ENCODE data around the gene PNMA6E. TPM values are rescaled to one million over a fixed set of nuclear protein-coding genes. Genes with fewer than 3 reads are reported as not detected.

The PNMA6E gene
- total RNA-seq (2022) (not detected in 2 replicates), Bru-seq, nascent RNA (percentile 15 among the genes with signal in this experiment), BruChase-seq, experiment 1, labeled RNA remaining after a 2-hour chase (not detected), BruChase-seq, experiment 2, labeled RNA remaining after a 6-hour chase (not detected)
- long read RNA-seq, result 0 reads

DNA sequence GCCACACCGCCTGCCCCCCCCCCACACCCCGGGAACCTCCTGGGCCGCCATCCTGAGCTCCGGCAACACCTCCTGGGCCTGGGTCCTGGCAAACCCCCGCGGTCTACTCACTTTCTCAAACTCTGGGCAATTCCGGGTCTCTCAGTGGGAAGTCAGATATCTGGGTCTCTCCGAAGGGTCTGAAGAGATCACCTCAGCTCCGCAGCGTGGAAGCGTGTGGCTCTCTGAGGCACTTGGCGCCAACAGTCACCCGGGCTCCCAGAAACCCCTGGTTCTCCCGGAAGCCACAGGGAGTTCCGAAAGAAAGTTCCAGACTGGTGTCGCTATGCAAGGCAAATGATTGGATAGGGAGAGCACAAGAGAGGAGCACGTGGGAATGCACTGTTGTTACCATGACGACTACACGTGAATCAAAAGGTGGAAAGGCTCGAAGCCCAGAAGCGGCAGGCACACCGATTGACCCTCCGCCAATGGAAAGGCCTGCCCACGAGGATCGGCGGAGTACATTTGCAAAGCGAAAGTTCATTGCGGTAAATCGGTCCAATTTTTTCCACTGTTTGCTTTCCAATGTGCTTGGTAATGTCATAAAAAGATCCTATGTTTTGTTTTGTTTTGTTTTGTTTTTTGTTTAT lies at the start of gene PNMA6E:
Gene PNMA6E, minus strand, starts transcription at position 218 of the 632 bp plus-strand sequence. CDS start 2,501 bp downstream, outside the sequence.
- peaks cover 10% of the 10 kb centered on the region for H3K27me3 Mint-ChIP-seq (ENCODE audit: insufficient read depth, unreplicated experiment)
- POLR2A ChIA-PET, result no interaction called here
- H3K36me3 Mint-ChIP-seq (ENCODE audit: insufficient read depth, unreplicated experiment), result no peaks in the 10 kb centered on the region
- DNase-seq, result no peak
- Histone ChIP-seq H3K27me3 (replicated peaks; ENCODE audit: control insufficient read depth, insufficient read depth, low read length) (no peaks in the 10 kb centered on the region), H3K4me3 (ENCODE audit: low read depth, low read length) (no peak within 1 kb of the TSS), H3K9me3 (no peaks in the 10 kb centered on the region), H3K4me1 (no peaks in the 10 kb centered on the region), H3K36me3 (ENCODE audit: control insufficient read depth, insufficient read depth, low read length) (no peaks in the 10 kb centered on the region)
- H3K9me3 Mint-ChIP-seq (ENCODE audit: unreplicated experiment), result no peaks in the 10 kb centered on the region
- intact Hi-C loops (cut with micrococcal nuclease; ENCODE audit: unreplicated experiment), result no loop called here
- no TSS peak for BruUV-seq (replicated peaks)
- H3K4me1 Mint-ChIP-seq (ENCODE audit: low read depth, unreplicated experiment), result no peaks in the 10 kb centered on the region
- TF ChIP-seq, protein P1, sequence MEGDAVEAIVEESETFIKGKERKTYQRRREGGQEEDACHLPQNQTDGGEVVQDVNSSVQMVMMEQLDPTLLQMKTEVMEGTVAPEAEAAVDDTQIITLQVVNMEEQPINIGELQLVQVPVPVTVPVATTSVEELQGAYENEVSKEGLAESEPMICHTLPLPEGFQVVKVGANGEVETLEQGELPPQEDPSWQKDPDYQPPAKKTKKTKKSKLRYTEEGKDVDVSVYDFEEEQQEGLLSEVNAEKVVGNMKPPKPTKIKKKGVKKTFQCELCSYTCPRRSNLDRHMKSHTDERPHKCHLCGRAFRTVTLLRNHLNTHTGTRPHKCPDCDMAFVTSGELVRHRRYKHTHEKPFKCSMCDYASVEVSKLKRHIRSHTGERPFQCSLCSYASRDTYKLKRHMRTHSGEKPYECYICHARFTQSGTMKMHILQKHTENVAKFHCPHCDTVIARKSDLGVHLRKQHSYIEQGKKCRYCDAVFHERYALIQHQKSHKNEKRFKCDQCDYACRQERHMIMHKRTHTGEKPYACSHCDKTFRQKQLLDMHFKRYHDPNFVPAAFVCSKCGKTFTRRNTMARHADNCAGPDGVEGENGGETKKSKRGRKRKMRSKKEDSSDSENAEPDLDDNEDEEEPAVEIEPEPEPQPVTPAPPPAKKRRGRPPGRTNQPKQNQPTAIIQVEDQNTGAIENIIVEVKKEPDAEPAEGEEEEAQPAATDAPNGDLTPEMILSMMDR (IDR thresholded peaks at IDR 0.05; ENCODE audit: insufficient read depth in 1 of 2, low read depth in 1 of 2, low read length in 1 of 2, severe bottlenecking in 1 of 2, unreplicated experiment in 1 of 2), result no peak
- H3K27ac Mint-ChIP-seq (ENCODE audit: unreplicated experiment), result no peak within 1 kb of the TSS
- CTCF ChIA-PET, result no interaction called here
- no peak within 1 kb of the TSS for H3K4me3 Mint-ChIP-seq (ENCODE audit: unreplicated experiment)

DNA sequence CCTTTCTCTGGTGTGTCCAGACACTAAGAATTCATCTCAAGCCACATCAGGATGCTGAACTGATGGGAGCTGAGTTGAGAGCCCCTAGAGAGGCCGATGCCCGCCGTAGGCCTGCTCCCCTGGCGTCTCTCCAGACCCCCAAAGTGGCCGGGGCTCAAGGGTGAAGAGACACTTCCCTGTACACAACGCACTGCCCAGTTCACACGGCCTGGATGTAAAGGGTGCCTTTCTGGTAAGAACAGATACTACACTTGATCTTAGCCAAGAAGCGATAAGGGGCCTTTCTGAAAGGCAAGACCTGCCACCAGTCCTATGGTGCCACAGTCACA lies 49.8 kb upstream of the PNMA6E start:
- TF ChIP-seq, protein P1 (IDR thresholded peaks at IDR 0.05; ENCODE audit: insufficient read depth in 1 of 2, low read depth in 1 of 2, low read length in 1 of 2, severe bottlenecking in 1 of 2, unreplicated experiment in 1 of 2), result no peak
- no peak overlapping the region for H3K27ac Mint-ChIP-seq (ENCODE audit: unreplicated experiment)

DNA sequence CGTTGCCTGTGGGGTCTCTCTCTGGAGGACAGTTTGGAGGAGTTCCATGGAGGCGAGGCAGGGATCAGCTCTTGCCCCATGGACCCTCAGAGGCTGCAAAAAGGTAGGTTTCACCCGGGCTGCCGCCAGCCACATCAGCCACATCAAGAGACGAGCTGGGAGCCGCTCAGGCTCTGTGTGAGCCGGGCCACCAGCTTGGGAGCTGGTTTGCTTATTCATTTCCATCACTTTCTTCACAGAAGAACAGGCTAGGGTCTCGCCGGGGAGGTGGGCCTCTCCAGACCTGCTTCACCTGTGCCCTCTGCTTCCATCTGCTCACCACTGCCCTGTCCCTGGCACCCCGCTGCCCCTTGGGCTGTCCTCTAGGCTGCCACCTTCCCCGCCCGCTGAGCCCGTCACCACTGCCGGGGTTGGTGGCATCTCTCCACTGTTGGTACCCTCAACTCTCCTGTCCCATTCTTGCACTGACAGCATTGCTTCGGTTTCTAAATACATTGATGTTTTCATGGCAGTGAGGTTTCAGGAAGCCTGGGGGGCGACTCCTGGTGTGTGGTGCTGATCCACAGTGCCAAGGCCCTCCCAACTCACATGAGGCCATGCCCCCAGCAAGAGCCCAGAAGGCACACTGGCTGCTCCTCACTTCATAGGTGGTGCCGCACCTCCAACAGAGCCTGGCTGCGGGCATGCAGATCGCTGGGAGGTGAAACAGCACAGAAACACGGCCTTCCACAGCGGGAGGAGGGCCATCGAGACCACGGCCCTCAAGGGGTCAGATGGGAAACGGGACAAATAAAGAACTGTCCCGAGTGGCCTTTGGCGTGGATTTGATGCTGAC lies 49.2 kb upstream of the PNMA6E start:
- no peaks in the 10 kb centered on the region for H3K9me3 ChIP-seq
- H3K36me3 ChIP-seq (ENCODE audit: control insufficient read depth, insufficient read depth, low read length), result no peaks in the 10 kb centered on the region
- no peak for DNase-seq
- H3K4me1 ChIP-seq, result no peaks in the 10 kb centered on the region
- no TSS peak for BruUV-seq (replicated peaks)
- CTCF ChIA-PET, result no interaction called here
- intact Hi-C loops (cut with micrococcal nuclease; ENCODE audit: unreplicated experiment), result no loop called here
- TF ChIP-seq, protein P1 (IDR thresholded peaks at IDR 0.05; ENCODE audit: insufficient read depth in 1 of 2, low read depth in 1 of 2, low read length in 1 of 2, severe bottlenecking in 1 of 2, unreplicated experiment in 1 of 2), result no peak
- Mint-ChIP-seq H3K27ac (ENCODE audit: unreplicated experiment) (no peak overlapping the region), H3K4me3 (ENCODE audit: unreplicated experiment) (no peak overlapping the region), H3K27me3 (ENCODE audit: insufficient read depth, unreplicated experiment) (no peaks in the 10 kb centered on the region), H3K36me3 (ENCODE audit: insufficient read depth, unreplicated experiment) (peaks cover 10% of the 10 kb centered on the region), H3K4me1 (ENCODE audit: low read depth, unreplicated experiment) (no peaks in the 10 kb centered on the region), H3K9me3 (ENCODE audit: unreplicated experiment) (no peaks in the 10 kb centered on the region)
- no peak overlapping the region for H3K4me3 ChIP-seq (ENCODE audit: low read depth, low read length)
- H3K27me3 ChIP-seq (replicated peaks; ENCODE audit: control insufficient read depth, insufficient read depth, low read length), result no peaks in the 10 kb centered on the region
- POLR2A ChIA-PET, result no interaction called here

More for the DNA sequence above, 49.8 kb upstream of the PNMA6E start:
- Mint-ChIP-seq H3K4me1 (ENCODE audit: low read depth, unreplicated experiment) (no peaks in the 10 kb centered on the region), H3K4me3 (ENCODE audit: unreplicated experiment) (no peak overlapping the region), H3K9me3 (ENCODE audit: unreplicated experiment) (no peaks in the 10 kb centered on the region), H3K36me3 (ENCODE audit: insufficient read depth, unreplicated experiment) (peaks cover 10% of the 10 kb centered on the region), H3K27me3 (ENCODE audit: insufficient read depth, unreplicated experiment) (no peaks in the 10 kb centered on the region)
- Histone ChIP-seq H3K36me3 (ENCODE audit: control insufficient read depth, insufficient read depth, low read length) (no peaks in the 10 kb centered on the region), H3K4me3 (ENCODE audit: low read depth, low read length) (no peak overlapping the region), H3K9me3 (no peaks in the 10 kb centered on the region), H3K27me3 (replicated peaks; ENCODE audit: control insufficient read depth, insufficient read depth, low read length) (no peaks in the 10 kb centered on the region), H3K4me1 (no peaks in the 10 kb centered on the region)
- no TSS peak for BruUV-seq (replicated peaks)
- no peak for DNase-seq
- intact Hi-C loops (cut with micrococcal nuclease; ENCODE audit: unreplicated experiment), result no loop called here
- CTCF ChIA-PET, result no interaction called here
- POLR2A ChIA-PET, result no interaction called here

Data from Caco-2 (cell line).